GM18868 (cell line): ENCODE data around the gene SHOX.
"Not testable (repeated sequence)": the region's sequence is repeated elsewhere in the genome, so short reads cannot be mapped to it uniquely, and the experiment has no call there.

ENCODE experiments used
- ATAC-seq: cut with Tn5 transposase; IDR thresholded peaks from one replicate; pipeline ENCODE4 v1.9.1; 2021; ENCODE audit warnings: mild to moderate bottlenecking, moderate library complexity; ENCODE audit not compliant: unreplicated experiment

Gene SHOX

DNA sequence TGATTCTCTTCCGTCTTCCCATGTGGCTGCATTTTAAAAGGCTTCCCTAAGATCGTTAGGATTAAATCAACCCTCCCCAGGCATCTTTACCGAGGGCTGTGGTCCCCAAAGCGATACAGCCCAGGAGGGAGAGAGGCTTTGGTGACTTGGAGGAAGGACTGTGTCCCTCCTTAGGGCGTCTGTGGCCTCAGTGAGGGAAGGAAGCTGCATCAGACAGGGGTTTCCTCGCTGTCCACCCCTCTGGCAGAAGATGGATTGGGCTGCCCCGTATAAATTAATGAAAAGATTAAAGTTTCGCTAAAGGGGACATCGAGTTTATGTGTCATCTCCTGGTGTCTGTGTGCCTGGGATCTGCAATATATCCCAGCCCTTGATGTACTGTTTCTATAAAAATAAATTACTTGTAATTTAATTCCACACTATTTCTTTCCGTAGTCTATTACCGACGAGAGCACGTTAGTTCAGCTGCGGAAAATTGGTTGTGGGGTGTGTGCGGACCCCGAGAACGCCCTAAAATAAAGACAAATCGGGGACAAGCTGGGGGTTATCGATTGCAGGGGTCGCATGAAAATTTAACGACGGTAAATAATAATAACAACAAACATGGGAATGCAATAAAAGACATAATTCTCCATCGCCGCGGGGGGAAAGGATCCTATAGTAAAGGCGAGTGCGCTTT is 6.5 kb downstream of the SHOX start:
- ATAC-seq = no peak

DNA sequence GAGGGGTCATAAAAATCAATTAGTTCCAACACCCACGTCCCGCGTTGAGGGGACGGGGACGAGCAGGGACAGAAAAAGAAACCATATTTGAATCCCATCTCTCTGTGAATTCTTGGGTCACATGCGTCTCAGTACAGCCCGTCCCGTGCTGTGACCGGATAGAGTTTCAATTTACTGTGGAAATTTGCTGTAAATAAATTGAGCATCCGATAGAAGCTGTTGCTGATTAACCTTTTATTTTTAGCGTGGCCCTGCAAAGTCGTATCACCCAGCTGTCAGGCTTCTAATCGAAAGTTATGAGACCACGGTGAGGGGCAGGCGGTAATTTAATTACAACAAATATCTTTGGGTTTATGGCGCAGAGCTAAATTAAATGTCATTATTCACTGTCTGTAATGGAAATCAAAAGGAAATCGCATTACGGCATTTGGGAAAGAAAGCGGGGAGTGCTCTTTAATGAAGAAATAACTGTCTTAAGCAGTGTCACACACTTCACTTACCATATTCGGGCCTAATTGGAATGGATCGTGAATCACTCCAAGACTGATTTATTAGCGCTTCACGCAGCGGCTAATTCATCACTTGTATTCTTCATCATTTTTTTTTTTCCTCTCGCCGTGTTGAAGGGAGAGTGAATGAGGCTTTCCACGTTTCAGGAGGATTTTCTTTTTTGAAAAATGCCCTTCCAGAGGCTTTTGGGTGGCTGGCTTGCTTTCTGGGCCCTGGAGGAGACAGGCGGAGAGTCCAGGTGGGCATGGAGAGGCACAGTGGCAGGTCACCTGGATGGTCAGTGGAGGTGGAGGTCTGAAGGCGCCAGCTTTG is 7.3 kb downstream of the SHOX start:
- no peak for ATAC-seq

- ATAC-seq = no peak
Measured at GRCh38 chrX:638482-639131, 8.0 kb downstream of the SHOX start.

DNA sequence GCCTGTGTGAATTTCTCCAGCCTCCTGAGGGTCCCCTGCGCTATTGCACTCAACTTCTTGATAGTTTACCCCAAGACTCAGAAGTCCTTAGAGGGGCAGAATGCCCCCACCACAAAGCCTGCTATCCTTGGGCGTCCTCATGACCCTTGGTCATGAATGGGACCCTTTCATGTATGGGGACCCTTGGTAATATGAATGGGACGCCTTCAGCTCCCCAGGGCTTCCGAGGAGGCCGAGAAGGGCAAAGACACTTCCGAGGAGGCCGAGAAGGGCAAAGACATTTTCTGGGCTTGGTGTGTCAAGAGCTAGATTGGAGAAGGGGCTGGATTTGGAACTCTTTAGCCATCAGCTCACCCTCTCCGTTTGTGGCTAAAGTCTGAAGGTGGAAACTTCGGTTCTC is 8.6 kb downstream of the SHOX start:
- ATAC-seq = no peak

DNA sequence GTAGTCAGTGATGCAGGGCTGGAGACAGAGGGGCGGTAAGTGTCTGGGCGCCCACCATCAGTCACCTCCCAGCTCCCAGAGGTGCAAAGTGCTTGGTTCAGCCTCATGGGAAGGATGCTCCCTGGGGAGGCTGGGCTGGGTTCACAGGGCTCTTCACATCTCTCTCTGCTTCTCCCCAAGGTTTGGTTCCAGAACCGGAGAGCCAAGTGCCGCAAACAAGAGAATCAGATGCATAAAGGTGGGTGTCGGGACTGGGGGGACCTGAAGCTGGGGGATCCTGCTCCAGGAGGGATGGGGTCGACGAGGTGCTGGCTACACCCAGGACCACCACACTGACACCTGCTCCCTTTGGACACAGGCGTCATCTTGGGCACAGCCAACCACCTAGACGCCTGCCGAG is 10.1 kb downstream of the SHOX start:
- ATAC-seq = no peak

GRCh38 chrX:641671-642435 is 11.3 kb downstream of the SHOX start:
- ATAC-seq = no peak

DNA sequence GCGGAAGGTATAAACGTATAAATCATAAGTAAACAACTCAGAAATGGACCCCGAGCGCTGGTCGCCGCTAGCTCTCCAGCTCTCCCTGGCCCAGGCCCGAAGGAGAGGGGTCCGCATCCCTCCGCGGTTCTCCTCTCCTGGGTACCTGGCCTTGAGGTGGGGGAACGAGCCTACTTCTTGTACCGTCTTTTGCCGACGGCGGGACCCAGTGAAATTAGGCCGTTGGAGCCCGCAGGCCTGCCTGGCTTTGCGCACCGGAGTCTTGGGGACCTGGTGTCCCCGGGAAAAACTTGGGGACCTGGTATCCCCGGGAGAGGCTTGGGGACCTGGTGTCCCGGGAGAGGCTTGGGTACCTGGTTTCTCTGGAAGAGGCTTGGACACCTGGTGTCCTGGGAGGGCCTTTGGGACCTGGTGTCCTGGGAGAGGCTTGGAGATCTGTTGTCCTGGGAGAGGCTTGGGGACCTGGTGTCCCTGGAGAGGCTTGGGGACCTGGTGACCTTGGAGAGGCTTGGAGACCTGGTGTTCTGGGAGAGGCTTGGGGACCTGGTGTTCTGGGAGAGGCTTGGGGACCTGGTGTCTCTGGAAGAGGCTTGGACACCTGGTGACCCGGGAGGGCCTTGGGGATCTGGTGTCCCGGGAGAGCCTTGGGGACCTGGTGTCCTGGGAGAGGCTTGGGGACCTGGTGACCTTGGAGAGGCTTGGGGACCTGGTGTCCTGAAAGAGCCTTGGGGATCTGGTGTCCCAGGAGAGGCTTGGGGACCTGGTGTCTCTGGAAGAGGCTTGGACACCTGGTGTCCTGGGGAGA is 12.0 kb downstream of the SHOX start:
- no peak for ATAC-seq

DNA sequence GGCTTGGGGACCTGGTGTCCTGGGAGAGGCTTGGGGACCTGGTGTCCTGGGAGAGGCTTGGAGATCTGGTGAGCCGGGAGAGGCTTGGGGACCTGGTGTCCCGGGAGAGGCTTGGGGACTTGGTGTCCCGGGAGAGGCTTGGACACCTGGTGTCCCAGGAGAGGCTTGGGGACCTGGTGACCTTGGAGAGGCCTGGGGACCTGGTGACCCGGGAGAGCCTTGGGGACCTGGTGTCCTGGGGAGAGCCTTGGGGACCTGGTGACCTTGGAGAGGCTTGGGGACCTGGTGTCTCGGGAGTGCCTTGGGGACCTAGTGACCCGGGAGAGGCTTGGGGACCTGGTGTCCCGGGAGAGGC is 12.6 kb downstream of the SHOX start:
- no peak for ATAC-seq

DNA sequence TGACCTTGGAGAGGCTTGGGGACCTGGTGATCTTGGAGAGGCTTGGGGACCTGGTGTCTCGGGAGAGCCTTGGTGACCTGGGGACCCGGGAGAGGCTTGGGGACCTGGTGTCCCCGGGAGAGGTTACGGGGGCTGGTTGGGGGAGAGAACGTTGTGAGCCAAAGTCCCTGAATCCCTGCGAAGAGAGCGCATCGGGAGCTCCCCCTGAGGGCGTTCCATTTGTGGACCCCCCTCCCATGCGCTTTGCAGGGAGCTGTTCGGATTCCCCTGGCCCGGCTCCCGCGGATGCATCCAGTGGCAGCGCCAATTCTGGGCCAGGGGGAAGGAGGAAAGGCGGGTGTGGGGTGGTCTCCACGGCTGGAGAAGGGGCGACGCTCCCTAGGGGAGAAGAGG is 13.3 kb downstream of the SHOX start:
- ATAC-seq = no peak

DNA sequence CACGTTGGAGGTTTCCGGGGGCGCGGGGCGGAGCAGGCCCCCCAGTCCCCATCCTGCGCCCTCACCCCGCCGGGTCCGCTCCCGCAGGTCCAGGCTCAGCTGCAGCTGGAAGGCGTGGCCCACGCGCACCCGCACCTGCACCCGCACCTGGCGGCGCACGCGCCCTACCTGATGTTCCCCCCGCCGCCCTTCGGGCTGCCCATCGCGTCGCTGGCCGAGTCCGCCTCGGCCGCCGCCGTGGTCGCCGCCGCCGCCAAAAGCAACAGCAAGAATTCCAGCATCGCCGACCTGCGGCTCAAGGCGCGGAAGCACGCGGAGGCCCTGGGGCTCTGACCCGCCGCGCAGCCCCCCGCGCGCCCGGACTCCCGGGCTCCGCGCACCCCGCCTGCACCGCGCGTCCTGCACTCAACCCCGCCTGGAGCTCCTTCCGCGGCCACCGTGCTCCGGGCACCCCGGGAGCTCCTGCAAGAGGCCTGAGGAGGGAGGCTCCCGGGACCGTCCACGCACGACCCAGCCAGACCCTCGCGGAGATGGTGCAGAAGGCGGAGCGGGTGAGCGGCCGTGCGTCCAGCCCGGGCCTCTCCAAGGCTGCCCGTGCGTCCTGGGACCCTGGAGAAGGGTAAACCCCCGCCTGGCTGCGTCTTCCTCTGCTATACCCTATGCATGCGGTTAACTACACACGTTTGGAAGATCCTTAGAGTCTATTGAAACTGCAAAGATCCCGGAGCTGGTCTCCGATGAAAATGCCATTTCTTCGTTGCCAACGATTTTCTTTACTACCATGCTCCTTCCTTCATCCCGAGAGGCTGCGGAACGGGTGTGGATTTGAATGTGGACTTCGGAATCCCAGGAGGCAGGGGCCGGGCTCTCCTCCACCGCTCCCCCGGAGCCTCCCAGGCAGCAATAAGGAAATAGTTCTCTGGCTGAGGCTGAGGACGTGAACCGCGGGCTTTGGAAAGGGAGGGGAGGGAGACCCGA is 14.0 kb downstream of the SHOX start:
- ATAC-seq = no peak

- no peak for ATAC-seq
Measured at GRCh38 chrX:646228-646495, 15.6 kb downstream of the SHOX start.

DNA sequence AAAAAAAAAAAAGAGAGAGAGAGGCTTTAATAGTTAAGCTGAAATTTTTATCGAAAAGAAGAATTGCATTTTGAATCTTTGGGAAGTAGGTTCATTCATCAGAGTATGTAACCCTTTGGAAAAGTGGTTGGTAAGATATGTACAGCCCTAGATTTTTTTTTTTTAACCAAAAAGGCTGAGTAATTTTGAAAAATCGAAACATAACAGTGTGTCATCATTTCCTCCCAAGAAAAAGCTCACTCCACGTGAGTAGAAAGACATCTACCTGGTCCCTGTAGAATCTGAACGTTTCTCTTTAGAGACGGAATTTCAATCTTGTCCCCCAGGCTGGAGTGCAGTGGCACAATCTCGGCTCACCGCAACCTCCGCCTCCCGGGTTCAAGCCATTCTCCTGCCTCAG is 16.2 kb downstream of the SHOX start:
- ATAC-seq = no peak

DNA sequence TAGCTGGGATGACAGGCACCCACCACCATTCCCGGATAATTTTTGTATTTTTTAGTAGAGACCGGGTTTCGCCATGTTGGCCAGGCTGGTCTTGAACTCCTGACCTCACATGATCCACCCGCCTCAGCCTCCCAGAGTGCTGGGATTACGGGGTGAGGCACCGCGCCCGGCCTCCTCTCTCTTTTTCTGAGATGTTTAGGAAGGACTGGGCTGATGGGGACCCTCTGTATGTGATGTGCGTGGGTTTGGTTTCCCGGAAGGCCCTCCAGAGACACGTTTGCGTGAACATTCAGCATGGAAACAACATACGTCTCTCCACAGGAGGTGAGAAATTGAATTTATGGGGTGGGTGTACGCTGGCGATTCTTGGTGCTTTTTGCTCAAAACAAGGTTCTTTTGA is 18.6 kb downstream of the SHOX start:
- ATAC-seq = no peak

GRCh38 chrX:650324-650723 is 19.7 kb downstream of the SHOX start:
- no peak for ATAC-seq

DNA sequence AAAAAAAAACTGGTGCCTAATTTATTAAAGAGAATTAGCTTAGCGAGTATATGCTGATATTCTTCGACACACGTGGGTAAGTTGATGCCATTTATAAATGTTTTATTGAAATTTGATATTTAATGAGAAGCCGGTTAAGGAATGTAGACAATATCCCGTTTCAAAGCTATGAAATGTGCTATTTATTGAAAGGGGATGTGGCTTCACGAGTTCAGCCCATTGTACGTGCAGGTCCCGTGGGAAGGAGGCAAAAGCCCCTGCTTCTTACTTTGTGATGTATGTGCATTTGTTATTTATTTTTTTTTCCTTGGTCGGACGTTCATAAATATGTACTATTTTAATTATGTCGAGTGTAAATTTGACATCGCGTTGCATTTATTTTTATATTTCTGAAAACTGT is 20.2 kb downstream of the SHOX start:
- ATAC-seq = no peak

DNA sequence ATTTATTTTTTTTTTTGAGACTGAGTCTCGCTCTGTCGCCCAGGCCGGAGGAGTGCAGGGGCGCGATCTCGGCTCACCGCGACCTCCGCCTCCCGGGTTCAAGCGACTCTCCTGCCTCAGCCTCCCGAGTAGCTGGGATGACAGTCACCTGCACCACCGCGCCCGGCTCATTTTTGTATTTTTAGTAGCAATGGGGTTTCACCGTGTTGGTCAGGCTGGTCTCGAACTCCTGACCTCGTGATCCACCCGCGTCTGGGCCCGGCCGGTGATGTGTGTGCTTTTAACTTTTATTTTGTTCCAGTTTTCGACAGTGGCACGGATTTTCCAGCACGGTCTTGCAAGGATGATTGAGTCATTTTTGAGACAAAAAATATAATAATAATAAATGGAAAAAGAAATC is 21.3 kb downstream of the SHOX start:
- not testable (repeated sequence) for ATAC-seq

DNA sequence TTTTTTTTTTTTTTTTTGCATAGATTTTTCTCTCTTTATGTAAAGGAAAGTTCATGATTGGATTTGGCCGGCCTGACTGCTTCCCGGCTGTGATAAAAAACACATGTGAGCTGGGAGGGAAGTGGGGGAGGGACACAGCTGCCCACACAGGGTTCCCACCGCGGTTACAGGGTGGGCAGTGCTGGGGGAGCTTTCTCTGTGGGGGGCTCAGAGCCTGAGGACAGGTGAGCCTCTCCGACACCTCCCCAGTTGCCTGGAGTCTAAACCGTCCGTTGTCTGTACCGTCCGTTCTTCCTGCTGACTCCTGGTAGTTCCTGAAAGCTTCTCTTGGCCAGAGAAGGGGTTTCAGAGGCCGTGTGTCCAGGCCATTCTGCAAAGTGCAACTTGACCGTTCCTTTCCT is 21.8 kb downstream of the SHOX start:
- no peak for ATAC-seq

DNA sequence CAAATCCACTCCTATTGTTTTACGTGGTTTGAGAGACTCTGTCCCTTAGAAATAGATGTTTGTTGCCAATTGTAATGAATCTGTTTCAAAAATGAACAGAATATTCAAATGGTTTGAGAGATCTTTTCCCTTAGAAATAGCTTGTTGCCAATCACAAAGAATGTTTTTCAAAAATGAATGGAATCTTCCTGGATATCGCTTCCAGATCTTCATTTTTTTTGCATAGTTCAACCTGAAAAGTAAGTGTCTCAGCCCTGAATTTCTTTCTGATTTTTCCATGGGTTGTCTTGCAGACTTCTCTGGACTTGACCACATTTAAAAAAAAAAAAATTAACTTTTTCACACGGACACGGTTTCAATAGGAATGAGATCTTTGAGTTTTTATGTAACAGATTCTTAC is 22.7 kb downstream of the SHOX start:
- no peak for ATAC-seq

DNA sequence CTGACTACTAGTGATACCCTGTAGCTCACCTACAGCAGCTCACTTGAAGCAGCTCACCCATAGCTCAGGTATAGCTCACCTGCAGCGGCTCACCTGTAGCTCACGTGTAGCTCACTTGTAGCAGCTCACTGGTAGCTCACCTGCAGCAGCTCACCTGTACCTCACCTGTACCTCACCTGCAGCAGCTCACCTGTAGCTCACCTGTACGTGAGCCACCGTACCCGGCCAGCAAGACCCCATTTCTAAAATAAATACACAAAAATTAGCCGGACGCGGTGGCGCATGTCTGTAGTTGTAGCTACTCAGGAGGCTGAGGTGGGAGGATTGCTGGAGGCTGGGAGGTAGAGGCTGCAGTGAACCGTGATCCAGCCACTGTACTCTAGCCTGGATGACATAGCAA is 30.6 kb downstream of the SHOX start:
- no peak for ATAC-seq

DNA sequence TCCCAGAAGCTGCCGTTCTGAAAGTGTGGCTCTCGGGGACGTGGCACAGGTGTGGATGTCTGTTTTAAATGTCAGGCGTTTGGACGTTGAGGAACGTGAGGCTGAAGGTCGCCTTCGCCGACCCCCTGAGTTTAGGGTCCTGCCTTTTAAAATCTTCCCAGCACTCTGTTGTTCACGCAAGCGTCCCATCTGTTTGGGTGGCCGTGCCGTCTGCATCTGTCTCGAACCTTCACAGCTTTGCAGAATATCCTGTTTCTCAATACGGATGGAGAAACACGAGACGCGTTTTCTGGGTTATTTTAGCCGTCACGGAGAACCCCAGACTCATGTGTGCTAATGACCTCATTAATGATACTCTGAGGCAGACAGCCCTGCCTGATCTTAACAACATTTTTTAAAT is 31.5 kb downstream of the SHOX start:
- ATAC-seq = no peak
